Chondrocyte (in vitro differentiated cells): Measurements from ENCODE around the gene CNST. TPM values are rescaled to one million over a fixed set of nuclear protein-coding genes. Genes with fewer than 3 reads are reported as not detected.
A peak's percentile ranks its signal among the peaks of the same experiment; 100 is the strongest.

ENCODE experiments used
- DNase-seq: peaks from one replicate; pipeline ENCODE4 v3.0.0; 2021; ENCODE audit warnings: mixed read lengths, low spot score
- H3K27ac Mint-ChIP-seq: one replicate; pipeline ENCODE4 v1.8.0; 2021; ENCODE audit warnings: mild to moderate bottlenecking, moderate library complexity, mixed read lengths; ENCODE audit not compliant: unreplicated experiment
- H3K27me3 Mint-ChIP-seq: 2 replicates; pipeline ENCODE4 v1.8.0; 2021; ENCODE audit warnings: low read depth, mixed read lengths
- H3K36me3 Mint-ChIP-seq: 2 replicates; pipeline ENCODE4 v1.8.0; 2021; ENCODE audit warnings: low read depth, mixed read lengths
- H3K4me1 Mint-ChIP-seq: 2 replicates; pipeline ENCODE4 v1.8.0; 2021; ENCODE audit warnings: low read depth, mild to moderate bottlenecking, mixed read lengths
- H3K4me3 Mint-ChIP-seq: one replicate; pipeline ENCODE4 v1.8.0; 2021; ENCODE audit warnings: mild to moderate bottlenecking, moderate library complexity, mixed read lengths; ENCODE audit not compliant: unreplicated experiment
- H3K9me3 Mint-ChIP-seq: 2 replicates; pipeline ENCODE4 v1.8.0; 2021; ENCODE audit warnings: low read depth, mixed read lengths
- CTCF ChIP-seq: fragments of 200-600 bp; sonication (generic); IDR thresholded peaks from 2 replicates; pipeline ENCODE4 v1.5.0; 2021; ENCODE audit warnings: antibody characterized with exemption, mild to moderate bottlenecking, moderate library complexity
- total RNA-seq: library from RNA; stranded (reverse); gene quantifications from 3 replicates; pipeline ENCODE4 v1.2.1, GENCODE V29; 2021

The CNST gene
- total RNA-seq, 1 donor from 2014 or later = 22.3 TPM

GRCh38 chr1:246571953-246572352 is 5.7 kb downstream of the CNST start:
- Mint-ChIP-seq H3K27me3 (no peaks in the 10 kb centered on the region), H3K4me1 (peaks cover 36% of the 10 kb centered on the region), H3K4me3 (no peak overlapping the region), H3K9me3 (no peaks in the 10 kb centered on the region), H3K27ac (no peak overlapping the region), H3K36me3 (no peaks in the 10 kb centered on the region)
- TF ChIP-seq CTCF = no peak
- DNase-seq = no peak

- DNase-seq = no peak
- H3K27ac Mint-ChIP-seq = no peak overlapping the region
Measured at GRCh38 chr1:246572785-246573184, 6.5 kb downstream of the CNST start.

GRCh38 chr1:246573491-246573890 is 7.2 kb downstream of the CNST start:
- no peaks in the 10 kb centered on the region for H3K27me3 Mint-ChIP-seq
- no peak for DNase-seq
- H3K27ac Mint-ChIP-seq = peak overlapping the region; percentile 4
- H3K4me1 Mint-ChIP-seq = peaks cover 37% of the 10 kb centered on the region
- H3K36me3 Mint-ChIP-seq = no peaks in the 10 kb centered on the region
- H3K4me3 Mint-ChIP-seq = no peak overlapping the region
- no peak for TF ChIP-seq CTCF
- H3K9me3 Mint-ChIP-seq = no peaks in the 10 kb centered on the region

More at GRCh38 chr1:246572785-246573184, 6.5 kb downstream of the CNST start:
- Mint-ChIP-seq H3K36me3 (no peaks in the 10 kb centered on the region), H3K4me1 (peaks cover 37% of the 10 kb centered on the region), H3K4me3 (no peak overlapping the region), H3K27me3 (no peaks in the 10 kb centered on the region), H3K9me3 (no peaks in the 10 kb centered on the region)
- TF ChIP-seq CTCF = no peak

- TF ChIP-seq CTCF = no peak
- DNase-seq = no peak
- Mint-ChIP-seq H3K4me1 (peaks cover 60% of the 10 kb centered on the region), H3K36me3 (no peaks in the 10 kb centered on the region), H3K4me3 (no peak overlapping the region), H3K9me3 (no peaks in the 10 kb centered on the region), H3K27me3 (no peaks in the 10 kb centered on the region), H3K27ac (no peak overlapping the region)
Measured at GRCh38 chr1:246576709-246577032, 10.4 kb downstream of the CNST start.

GRCh38 chr1:246577082-246577719 is 10.9 kb downstream of the CNST start:
- Mint-ChIP-seq H3K4me1 (peaks cover 63% of the 10 kb centered on the region), H3K27me3 (no peaks in the 10 kb centered on the region), H3K27ac (peak overlapping the region; percentile 83), H3K36me3 (no peaks in the 10 kb centered on the region), H3K4me3 (no peak overlapping the region), H3K9me3 (no peaks in the 10 kb centered on the region)
- DNase-seq = no peak
- no peak for TF ChIP-seq CTCF
